GM21529 (cell line): ENCODE data around the gene TAL1.
"Not testable (repeated sequence)": the region's sequence is repeated elsewhere in the genome, so short reads cannot be mapped to it uniquely, and the experiment has no call there.

Experiments
- ATAC-seq: cut with Tn5 transposase; IDR thresholded peaks from one replicate; pipeline ENCODE4 v1.9.1; 2021; ENCODE audit not compliant: unreplicated experiment

TAL1 gene

DNA sequence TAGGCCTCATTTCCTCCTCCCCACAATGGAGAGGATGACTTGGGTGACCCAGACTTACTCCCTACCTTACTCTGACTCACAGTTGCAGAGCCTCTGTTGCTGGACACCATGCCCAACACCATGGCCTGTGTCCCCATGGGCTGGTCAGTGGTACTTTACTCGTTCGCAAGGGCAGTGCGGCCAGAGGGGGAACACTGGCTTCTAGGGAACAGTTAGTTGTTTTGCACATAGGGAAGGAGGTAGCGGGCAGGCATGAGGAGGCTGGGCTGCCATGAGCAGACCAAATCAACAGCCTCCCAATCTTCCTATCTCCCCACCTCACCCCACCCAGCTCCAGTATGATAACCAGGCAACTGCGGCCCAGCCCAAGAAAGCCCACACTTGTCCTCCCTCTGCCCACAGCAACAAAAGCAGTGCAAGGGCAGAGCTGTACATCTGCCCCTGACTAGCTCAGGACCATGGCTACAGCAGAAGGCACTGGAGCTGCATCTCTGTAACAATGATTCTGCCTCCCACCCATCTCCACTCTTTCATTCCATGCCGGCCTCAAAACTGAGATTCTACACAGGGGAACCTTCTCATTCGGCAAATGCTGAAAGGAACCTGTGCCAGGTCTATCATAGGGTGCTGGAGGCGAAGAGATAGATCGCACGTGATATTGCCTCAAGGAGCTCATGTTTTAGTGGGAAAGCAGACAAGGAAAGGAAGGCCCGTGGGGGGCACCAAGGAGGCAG is 18.6 kb downstream of the TAL1 start:
- ATAC-seq, result no peak

DNA sequence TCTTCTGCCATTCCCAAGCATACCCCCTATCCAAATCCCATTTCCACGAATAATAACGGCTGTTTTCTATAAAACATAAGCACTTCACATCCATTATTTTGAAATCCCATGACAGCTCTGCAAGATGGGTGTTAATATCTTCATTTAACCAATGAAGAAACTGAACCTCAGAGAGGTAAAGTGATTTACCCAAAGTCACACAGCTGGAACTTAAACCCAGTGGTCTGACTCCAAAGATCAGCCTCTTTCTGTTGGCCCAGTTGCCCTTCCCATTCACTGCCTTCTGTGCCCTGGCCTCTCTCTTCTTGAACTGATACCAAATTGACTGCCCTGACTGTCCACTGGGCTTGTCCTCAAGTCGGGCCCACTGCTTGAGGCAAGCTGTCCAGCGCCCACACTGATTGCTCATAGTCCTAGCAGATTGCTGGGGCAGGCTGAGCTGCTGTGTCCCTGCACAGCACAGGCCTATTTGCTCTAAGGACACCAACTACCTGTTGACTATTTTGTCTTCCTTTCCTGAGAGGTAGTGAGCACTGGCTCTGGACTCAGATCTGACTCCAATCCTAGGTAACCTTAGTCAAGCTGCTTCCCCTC is 19.3 kb downstream of the TAL1 start:
- no peak for ATAC-seq

DNA sequence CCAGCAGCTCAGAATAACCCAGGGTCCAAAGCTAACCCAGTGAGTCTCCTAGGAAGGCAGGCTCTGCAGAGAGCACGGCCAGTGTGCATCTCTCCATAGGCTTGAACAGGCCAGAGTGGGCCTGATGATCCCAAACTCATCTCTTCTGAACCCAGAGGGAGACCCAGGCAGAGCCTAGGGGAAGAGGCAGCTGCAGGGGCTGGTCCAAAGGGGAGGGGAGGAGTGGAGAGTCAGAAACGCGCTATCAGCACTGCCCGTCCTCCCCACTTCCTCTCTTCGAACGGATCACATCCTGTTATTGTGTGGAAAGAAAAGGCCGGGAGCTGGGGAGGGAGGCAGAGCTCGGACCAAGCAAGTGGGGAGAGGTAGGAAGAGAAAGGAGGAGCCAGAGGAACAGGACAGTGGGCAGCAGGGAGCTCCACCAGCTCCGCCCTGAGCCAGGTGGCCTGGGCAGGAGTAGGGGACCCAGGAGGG is 20.2 kb downstream of the TAL1 start:
- no peak for ATAC-seq

DNA sequence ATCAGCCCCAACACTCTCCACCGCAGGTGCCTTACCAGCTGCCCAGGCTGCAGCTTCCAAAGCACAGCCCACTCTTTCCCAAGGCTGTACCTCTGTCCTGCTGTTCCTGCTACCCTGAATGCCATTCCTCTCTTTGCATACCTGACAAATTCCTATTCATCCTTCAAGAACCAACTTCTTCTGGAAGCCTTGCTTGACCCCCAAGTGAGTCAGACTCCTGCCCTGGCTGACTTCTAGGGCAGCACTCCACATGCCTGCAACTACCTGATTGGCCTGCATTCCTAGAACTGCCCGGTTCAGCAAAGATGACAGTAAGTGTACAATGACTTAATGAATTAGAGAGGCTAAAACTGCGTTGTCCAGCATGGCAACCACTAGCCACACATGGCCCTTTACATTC is 21.4 kb downstream of the TAL1 start:
- ATAC-seq, result no peak

DNA sequence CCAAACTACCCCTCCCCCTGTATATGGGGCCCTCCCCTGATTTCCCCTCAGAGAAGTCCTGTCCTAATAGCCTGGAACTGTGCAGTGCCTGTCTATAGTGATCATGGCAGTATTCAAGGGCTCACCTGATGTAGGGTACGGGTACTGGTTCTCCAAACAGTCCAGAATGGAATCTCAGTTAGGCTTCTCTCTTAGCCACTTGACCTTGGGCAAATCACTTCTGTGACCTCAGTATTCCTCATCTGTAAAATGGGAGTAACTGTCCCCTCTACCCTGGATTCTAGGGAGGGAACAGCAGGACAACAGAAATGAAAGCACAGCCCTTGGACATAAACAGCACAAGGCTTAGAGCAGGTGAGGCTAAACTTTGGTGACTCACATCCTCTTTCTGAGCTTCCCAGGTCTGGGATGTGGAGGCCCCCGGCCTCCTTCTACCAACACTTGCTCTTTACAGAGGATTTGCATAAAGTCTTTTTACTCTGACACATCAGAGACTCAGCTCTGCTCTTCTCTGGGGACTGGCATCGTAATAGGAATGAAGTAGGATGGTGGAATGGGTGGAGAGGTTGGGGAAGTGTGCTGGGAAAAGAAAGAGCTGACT is 22.2 kb downstream of the TAL1 start:
- ATAC-seq, result no peak

DNA sequence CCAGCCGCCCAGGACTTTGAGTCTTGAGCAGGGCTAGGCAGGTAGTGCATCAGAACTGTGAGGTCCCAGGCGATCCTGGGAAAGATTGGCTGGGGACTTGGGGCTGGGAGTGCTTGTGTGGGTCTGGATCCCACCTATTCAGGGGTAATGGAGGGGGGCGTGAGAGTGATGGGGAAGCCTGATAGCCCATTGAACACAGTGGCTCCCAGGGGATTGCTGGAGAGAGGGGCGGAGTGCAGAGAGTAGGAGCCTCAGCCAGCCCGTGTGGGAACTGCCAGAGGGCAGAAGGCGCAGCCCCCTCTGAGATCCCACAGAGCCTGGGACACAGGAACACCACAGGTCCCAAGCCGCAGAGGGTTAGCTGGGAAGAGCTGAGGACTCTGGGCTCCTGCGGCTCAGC is 22.9 kb downstream of the TAL1 start:
- ATAC-seq, result no peak

DNA sequence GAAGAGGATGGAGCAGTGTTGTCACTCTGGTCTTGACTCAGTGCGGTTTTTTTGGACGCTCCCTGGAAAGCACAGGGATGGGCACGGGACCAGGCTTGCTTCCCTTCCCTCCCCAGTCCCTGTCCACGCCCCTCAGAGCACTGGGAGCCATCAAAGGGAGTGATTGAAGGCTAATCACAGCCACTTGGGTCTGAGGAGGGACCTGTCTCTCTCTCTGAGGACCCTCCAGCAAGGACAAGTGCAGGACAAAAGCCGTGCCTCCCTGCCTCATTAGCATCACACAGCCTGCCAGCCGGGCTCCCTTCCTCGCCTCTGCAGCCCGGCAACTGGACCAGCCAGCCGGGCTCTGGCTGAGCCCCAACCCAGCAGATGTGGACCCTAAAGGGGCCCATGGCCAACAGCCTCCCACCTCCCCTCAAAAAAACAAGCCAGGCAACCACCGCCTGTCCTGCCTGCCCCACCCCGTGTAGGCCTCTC is 23.6 kb downstream of the TAL1 start:
- no peak for ATAC-seq

DNA sequence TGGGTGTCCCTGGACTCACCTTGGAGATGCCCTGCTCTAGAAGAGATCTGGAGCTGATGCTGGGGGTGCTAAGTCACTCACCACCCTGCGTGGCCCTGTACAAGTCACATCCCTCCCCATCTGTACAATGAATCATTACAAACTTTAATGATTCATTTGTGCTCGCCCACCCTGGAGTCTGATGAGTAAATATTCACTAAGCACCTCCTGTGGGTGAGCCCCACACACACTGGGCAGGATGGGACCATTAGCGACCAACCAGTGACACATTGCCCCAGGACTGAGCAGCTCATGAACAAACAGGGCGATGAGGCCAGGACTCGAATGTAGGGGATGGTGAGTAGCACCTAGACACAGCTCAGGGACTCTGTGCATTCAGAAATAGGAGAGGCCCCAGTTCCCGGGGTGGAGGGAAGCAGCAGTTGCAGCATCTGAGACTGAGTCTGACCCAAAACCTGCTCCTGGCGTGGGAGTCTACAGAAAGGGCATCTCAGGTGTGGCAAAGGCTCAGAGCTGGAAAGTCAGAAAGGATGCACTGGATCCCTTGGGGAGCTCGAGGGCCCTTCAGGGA is 24.1 kb downstream of the TAL1 start:
- ATAC-seq, result no peak

DNA sequence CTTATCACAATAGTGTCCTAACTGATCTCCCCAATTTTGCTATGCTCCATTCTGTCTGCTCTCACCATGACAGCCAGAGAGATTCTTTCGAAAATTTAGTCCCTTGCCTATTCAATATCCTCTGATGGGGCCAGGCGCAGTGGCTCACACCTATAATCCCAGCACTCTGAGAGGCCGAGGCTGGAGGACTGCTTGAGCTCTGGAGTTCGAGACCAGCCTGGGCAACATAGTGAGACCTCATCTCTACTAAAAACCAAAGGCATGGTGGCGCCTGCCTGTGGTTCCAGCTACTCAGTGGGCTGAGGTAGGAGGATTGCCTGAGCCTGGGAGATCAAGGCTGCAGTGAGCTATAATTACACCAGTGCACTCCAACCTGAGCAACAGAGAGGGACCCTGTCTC is 26.1 kb downstream of the TAL1 start:
- ATAC-seq, result no peak

DNA sequence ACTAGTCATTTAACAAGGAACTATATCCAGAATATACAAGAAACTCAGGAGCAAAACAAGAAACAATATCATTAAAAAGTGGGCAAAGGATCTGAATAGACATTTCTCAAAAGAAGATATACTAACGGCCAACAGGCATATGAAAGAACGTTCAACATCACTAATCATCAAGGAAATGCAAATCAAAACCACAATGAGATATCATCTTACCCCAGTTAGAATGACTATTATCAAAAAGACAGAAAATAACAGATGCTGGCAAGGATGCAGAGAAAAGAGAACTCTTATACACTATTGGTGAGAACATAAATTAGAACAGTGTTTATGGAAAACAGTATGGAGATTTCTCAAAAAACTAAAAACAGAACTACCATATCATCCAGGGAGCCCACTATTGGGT is 28.5 kb downstream of the TAL1 start:
- not testable (repeated sequence) for ATAC-seq

DNA sequence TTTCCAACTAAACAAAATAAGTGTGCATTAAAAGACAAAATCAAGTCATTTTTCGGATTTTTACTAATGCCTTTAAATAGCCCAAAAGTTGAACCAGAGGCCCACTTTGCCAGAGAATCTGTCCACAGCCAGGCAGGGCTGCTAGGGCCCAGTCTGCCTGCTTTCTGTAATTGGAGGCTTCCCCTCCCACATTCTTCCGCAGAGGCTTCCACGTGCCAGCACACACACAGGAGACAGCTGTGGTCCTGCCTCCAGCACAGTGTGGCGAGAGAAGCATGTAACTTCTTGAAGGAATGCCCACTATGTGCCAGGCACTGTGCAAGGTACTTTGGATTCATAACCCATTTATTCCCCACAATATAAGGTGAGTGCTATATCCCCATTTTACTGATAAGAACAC is 30.8 kb downstream of the TAL1 start:
- no peak for ATAC-seq

DNA sequence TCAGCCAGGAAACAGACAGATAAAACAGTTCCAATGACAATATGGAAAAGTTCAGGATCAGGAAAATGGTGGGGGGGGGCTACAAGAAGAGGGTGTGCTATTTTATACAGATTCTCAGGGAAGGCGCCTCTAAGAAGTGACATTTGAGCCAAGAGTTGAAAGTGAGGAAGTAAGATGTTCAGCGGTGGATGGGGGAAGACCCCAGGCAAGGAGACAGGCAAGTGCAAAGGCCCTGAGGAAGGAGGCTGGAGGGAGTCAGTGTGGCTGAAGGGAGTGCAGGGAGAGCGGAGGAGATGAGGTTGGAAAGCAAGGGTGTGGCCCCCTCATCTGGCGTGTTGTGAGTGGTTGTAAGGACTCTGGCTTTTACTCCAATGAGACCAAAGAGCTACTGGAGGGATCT is 33.8 kb downstream of the TAL1 start:
- no peak for ATAC-seq

DNA sequence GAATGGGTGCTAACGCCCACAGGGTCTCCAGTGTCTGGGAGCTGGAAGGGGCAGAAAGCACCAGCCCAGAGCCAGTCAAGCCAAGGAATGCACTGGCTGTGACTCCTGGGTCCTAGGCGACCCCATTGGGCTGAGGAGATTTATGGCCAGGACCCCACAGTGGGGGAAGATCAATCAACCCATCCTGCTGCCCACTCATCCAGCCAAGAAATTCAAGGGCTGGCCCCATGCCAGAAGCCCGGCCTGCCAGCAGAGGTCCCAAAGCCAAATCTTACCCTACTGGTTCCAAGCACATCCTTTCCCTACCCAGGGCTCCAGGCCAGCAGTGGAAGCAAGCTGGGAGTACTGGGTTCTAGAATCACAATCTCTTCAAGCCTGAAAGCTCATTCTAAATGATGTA is 35.4 kb downstream of the TAL1 start:
- no peak for ATAC-seq

DNA sequence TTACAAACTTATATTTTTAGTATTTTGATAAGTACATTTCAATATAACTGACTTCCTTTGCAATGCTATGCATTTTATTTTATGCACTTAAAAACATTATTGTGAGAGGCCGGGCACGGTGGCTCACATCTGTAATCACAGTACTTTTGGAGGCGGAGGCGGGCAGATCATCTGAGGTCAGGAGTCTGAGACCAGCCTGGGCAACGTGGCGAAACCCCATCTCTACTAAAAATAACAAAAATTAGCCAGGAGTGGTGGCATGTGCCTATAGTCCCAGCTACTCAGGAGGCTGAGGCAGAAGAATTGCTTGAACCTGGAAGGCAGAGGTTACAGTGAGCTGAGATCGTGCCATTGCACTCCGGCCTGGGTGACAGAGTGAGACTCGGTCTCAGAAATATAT is 36.0 kb downstream of the TAL1 start:
- not testable (repeated sequence) for ATAC-seq

DNA sequence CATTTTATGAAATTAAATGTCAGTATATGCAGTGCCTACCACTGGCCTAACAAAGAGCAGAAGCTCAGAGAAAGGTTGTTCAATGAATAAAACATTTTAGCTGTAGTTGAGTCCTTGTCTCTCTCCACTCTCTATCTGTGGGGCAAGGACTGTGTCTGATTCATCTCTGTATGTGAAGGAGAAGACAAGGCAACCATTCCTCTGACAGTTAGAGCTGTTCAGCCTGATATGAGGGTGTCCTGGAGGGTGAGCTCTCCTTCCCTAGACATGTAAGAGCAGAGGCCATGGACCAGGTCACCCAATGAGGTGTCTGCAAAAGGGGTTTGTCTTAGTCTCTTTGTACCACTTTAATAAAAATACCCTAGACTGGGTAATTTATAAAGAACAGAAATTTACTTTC is 37.7 kb downstream of the TAL1 start:
- no peak for ATAC-seq

DNA sequence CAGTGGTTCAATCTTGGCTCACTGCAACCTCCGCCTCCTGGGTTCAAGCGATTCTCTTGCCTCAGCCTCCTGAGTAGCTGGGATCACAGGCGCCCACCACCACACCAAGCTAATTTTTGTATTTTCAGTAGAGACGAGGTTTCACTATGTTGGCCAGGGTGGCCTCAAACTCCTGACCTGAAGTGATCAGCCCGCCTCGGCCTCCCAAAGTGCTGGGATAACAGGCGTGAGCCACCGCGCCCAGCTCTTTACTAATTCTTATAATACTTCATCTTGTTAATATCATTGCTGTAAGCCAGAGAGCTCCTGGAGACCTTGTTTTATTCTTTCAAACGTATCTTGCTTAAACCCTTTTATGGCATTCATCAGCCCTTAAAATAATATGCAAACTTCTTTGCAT is 38.5 kb downstream of the TAL1 start:
- not testable (repeated sequence) for ATAC-seq

DNA sequence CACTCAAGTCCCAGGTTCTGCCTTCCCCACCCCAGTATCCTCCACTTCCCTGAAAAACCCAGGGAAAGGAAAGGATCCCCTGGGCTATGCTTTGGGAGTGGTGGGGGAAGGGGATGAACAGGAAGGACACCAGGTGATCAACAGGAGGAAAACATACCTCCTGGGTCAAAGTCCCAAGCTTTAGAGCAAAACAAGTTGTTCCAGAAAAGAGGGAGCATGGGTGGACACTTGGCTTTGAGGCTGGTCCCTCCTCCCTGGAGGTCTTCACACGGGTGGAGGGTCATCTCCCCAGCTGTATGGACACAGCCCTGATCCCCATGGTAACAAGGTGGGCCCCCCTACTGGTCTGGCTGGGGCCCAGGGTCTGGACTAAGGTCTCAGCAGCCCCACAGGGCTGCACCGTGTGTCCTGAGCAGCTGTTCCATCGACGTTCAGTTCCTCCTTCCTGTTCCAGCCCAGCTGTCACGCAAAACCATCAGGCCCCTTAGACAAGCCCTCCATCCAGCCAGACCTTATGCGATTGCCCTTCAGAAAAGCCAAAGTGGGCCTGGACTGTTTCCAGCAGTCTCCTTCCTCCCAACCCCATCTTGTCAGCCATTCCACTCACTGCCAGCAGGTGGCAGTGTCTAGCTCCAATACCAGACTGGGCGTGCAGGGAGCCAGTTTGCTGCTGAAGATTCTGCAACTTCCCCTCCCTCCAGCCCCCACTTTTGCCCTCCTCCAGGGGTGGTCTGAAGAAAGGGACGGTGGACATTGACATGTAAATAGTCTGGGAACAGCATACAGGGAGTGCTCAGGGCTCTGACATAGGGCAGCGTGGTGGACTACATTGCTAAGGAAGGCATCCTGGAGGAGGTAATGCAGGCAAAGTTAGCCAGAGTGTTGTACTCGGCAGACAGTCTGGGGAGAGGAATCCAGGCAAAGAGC is 39.3 kb downstream of the TAL1 start:
- ATAC-seq, result peak; percentile 78

DNA sequence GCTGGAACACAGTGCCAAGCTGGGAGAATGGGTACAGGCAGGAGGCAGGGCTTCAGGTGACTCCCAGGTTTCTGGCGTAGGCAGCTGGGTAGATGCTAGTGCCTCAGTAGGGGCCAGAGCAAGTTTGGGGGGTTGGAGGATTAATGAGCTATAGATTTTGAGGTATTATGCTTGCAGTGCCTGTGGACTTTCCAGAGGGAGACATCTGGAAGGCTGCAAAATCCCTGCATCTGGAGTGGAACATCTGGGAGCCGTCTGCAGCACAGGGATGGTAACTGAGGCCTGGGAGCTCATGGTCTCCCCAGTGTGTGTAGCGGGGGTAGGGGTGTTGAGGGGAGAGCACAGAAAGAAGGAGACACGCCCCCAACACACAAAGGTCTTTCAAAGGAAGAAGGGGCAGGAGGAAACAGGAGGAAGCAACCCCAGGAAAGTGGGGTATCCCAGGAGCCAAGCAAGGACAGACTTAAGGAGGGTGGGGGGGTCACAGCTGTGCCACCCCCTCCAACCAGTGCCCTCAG is 40.0 kb downstream of the TAL1 start:
- ATAC-seq, result no peak

DNA sequence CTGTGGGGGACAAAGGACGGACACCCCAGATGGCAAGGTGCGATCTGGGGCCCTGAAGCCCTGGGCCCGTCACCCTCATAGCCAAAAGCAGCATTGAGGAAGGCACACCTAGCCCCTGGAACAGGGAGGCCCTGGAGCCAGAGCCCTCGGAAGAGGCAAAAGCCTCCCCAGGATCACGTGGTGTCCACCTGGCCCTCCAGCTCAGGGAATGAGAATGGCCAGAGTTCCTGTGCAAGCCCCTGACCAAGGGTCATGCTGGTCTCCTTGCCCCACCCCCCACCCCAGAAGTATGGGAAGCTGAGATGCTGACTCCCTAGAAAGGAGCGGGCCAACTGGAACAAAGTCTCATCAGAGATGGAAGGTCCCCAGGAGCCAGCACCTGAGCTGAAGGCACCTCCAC is 41.2 kb downstream of the TAL1 start:
- ATAC-seq, result no peak

DNA sequence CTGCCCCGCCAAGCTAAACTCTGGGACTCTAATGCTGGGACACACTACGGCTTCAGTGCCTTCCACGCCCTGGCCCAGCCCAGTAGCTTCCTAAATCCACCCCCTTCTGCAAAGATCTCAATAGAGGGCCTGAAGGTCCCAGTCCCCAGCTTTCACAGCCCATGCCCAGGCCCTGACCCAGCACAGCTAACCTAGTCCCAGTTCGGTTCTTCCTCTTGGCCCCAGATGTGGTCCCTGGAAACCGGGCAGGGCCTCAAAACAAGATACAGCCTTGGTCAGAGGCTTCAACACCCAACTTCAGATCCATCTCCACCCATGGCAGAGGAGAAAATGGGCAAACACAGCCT is 41.5 kb downstream of the TAL1 start:
- ATAC-seq, result no peak
